ENCODE data around the gene SERGEF.

SERGEF gene

GRCh38 chr11:17748761-17749721, 263.8 kb downstream of the SERGEF start:
- no peak for DNase-seq (ENCODE audit: low spot score)

- no peak for DNase-seq (ENCODE audit: low spot score)
Observed at GRCh38 chr11:17748044-17748443, 264.8 kb downstream of the SERGEF start.

GRCh38 chr11:17747131-17747955, 265.5 kb downstream of the SERGEF start:
- no peak for DNase-seq (ENCODE audit: low spot score)

- DNase-seq (ENCODE audit: low spot score) = no peak
Observed at GRCh38 chr11:17746096-17746495, 266.8 kb downstream of the SERGEF start.

- no peak for DNase-seq (ENCODE audit: low spot score)
Observed at GRCh38 chr11:17745023-17745772, 267.6 kb downstream of the SERGEF start.

- DNase-seq (ENCODE audit: low spot score) = no peak
Observed at GRCh38 chr11:17744151-17744940, 268.5 kb downstream of the SERGEF start.

- no peak for DNase-seq (ENCODE audit: low spot score)
Observed at GRCh38 chr11:17743808-17744119, 269.1 kb downstream of the SERGEF start.

GRCh38 chr11:17743026-17743807, 269.6 kb downstream of the SERGEF start:
- no peak for DNase-seq (ENCODE audit: low spot score)

GRCh38 chr11:17742019-17742418, 270.8 kb downstream of the SERGEF start:
- DNase-seq (ENCODE audit: low spot score) = no peak

GRCh38 chr11:17741487-17741886, 271.4 kb downstream of the SERGEF start:
- DNase-seq (ENCODE audit: low spot score) = no peak

GRCh38 chr11:17740649-17741235, 272.1 kb downstream of the SERGEF start:
- no peak for DNase-seq (ENCODE audit: low spot score)

GRCh38 chr11:17739945-17740338, 272.9 kb downstream of the SERGEF start:
- no peak for DNase-seq (ENCODE audit: low spot score)

GRCh38 chr11:17738151-17738973, 274.5 kb downstream of the SERGEF start:
- DNase-seq (ENCODE audit: low spot score) = no peak
